ENCODE measurements around the gene STON2.
"Not testable (repeated sequence)": the region's sequence is repeated elsewhere in the genome, so short reads cannot be mapped to it uniquely, and the experiment has no call there.

STON2 gene

DNA sequence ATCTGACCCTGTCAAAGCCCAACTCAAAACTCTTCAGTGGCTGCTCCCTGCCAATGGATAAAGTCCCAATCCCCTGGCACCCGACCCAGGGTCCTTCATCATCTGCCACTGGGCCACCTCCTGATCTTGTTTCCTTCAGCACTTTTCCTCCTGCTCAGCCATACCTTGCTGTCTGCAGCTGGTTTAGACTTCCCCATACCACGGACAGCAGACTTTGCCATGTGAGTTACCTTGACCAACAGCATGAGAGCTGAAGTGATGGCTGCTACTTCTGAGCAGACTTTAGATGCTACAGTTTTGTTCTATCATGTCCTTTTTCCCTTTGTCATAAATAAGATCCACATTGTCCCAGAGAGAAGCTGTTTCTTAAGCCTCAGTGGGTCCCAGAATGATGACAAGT lies 33.3 kb upstream of the STON2 start:
- H3K4me3 ChIP-seq (ENCODE audit: low read depth, low read length) = no peak overlapping the region
- DNase-seq (ENCODE audit: low read depth) = no peak
- no peak for TF ChIP-seq CTCF (IDR thresholded peaks at IDR 0.05; ENCODE audit: low read depth, low read length, missing control alignments)

DNA sequence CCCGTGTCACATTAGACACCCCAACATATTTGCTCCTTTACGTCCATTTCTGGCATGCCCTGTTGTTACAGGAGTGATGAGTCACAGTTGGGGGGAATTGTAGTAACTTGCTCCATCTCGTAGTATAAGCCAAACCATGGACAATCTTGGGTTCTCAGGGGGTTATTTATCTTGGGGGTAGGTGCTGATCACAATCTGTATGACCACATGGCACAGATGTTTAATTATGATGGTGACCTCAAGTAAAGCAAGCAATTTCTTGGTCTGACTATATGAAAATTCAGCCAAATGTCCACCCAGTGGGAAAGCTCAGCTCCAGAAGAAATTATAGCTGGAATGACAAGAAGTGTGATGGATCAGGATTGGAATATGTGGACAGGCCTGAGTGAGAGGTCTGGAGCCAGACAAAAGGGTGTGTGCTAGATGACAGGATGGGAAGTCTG lies 32.1 kb upstream of the STON2 start:
- no peak for DNase-seq (ENCODE audit: low read depth)
- no peak for TF ChIP-seq CTCF (IDR thresholded peaks at IDR 0.05; ENCODE audit: low read depth, low read length, missing control alignments)
- H3K4me3 ChIP-seq (ENCODE audit: low read depth, low read length) = no peak overlapping the region

DNA sequence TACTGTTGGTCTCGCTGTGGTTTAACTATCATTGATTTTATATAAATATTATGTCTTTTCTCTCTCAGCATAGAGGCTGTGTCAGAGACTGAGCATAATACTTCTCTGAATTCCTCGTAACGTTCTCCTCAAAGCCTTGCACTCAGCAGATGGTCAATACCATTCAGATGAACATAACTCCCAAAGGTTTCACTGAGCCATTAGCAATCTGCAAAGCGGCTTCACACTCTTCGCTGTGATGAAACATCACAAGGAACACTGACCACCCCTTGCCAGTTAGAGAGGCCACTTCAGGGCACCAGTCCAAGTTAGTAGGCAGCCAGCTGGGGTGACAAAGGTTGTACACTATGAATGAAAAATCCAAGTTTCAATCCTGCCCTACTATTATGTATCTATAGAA lies 30.1 kb upstream of the STON2 start:
- DNase-seq (ENCODE audit: low read depth) = no peak
- TF ChIP-seq CTCF (IDR thresholded peaks at IDR 0.05; ENCODE audit: low read depth, low read length, missing control alignments) = no peak
- H3K4me3 ChIP-seq (ENCODE audit: low read depth, low read length) = no peak overlapping the region

- not testable (repeated sequence) for DNase-seq (ENCODE audit: low read depth)
Measured at GRCh38 chr14:81429749-81430148, 29.6 kb upstream of the STON2 start.

GRCh38 chr14:81429028-81429427 lies 28.9 kb upstream of the STON2 start:
- no peak for DNase-seq (ENCODE audit: low read depth)
- H3K4me3 ChIP-seq (ENCODE audit: low read depth, low read length) = no peak overlapping the region
- no peak for TF ChIP-seq CTCF (IDR thresholded peaks at IDR 0.05; ENCODE audit: low read depth, low read length, missing control alignments)

More at GRCh38 chr14:81429749-81430148, 29.6 kb upstream of the STON2 start:
- H3K4me3 ChIP-seq (ENCODE audit: low read depth, low read length) = not testable (repeated sequence)

- H3K4me3 ChIP-seq (ENCODE audit: low read depth, low read length) = no peak overlapping the region
- no peak for DNase-seq (ENCODE audit: low read depth)
Measured at GRCh38 chr14:81427348-81428058, 27.4 kb upstream of the STON2 start.

GRCh38 chr14:81423504-81423903 lies 23.4 kb upstream of the STON2 start:
- no peak for DNase-seq (ENCODE audit: low read depth)
- no peak for TF ChIP-seq CTCF (IDR thresholded peaks at IDR 0.05; ENCODE audit: low read depth, low read length, missing control alignments)
- H3K4me3 ChIP-seq (ENCODE audit: low read depth, low read length) = no peak overlapping the region

More at GRCh38 chr14:81427348-81428058, 27.4 kb upstream of the STON2 start:
- TF ChIP-seq CTCF (IDR thresholded peaks at IDR 0.05; ENCODE audit: low read depth, low read length, missing control alignments) = no peak
